GM10248 (cell line): ENCODE data around the gene IQCC.
A peak's percentile ranks its signal among the peaks of the same experiment; 100 is the strongest.

Experiments
- CTCF ChIA-PET: fragments of 300-600 bp; sonication (Branson Sonifier 250); formaldehyde crosslinking; extraction: SDS; loops from one replicate; lab custom pipeline; 2021; ENCODE audit warnings: antibody characterized with exemption; lab: Yijun Ruan, JAX
- POLR2A ChIA-PET: fragments of 350-650 bp; sonication (Branson Sonifier 250); formaldehyde crosslinking; extraction: SDS; loops from one replicate; lab custom pipeline; 2020; ENCODE audit warnings: antibody characterized with exemption; lab: Yijun Ruan, JAX
- DNase-seq: peaks from one replicate; pipeline ENCODE4 v3.0.0; 2012; ENCODE audit errors: extremely low spot score
- CTCF ChIP-seq: IDR thresholded peaks from 2 replicates; pipeline ENCODE4 v1.5.1; 2012; ENCODE audit warnings: mild to moderate bottlenecking, low read depth; ENCODE audit errors: extremely low read depth, missing control alignments, control extremely low read depth

Gene IQCC

GRCh38 chr1:32178380-32179192 is 26.9 kb upstream of the IQCC start:
- POLR2A ChIA-PET, result interaction anchor here (0.6 to 2.5 kb wide), 7 partner anchors 10 to 157 kb away, joined by 3 to 13 read pairs (median 4); partner anchors contain the start of genes CCDC28B, KPNA6 and MARCKSL1
- TF ChIP-seq CTCF, result no peak
- CTCF ChIA-PET, result interaction anchor here (0.9 to 3.4 kb wide), 4 partner anchors 23 to 70 kb away, joined by 3 to 11 read pairs (median 4); partner anchors contain the start of gene CCDC28B
- DNase-seq, result no peak

GRCh38 chr1:32179193-32179442 is 26.4 kb upstream of the IQCC start:
- CTCF ChIA-PET, result interaction anchor here (0.8 to 3.4 kb wide), 5 partner anchors 22 to 137 kb away, joined by 3 to 11 read pairs (median 3); partner anchors contain the start of gene CCDC28B
- POLR2A ChIA-PET, result interaction anchor here (0.6 to 2.5 kb wide), 7 partner anchors 10 to 157 kb away, joined by 3 to 13 read pairs (median 4); partner anchors contain the start of genes CCDC28B, KPNA6 and MARCKSL1
- TF ChIP-seq CTCF, result no peak

GRCh38 chr1:32179443-32180185 is 25.9 kb upstream of the IQCC start, which contains the start of gene TXLNA:
TXLNA (plus strand) TSS chr1:32179675; CDS start chr1:32180346, 671 bp downstream.
- peak; percentile 11 for TF ChIP-seq CTCF
- POLR2A ChIA-PET, result interaction anchor here (0.6 to 2.5 kb wide), 7 partner anchors 11 to 156 kb away, joined by 3 to 13 read pairs (median 4); partner anchors contain the start of genes CCDC28B, KPNA6 and MARCKSL1
- DNase-seq, result peak; percentile 98
- CTCF ChIA-PET, result interaction anchor here (0.8 to 3.4 kb wide), 7 partner anchors 22 to 137 kb away, joined by 3 to 11 read pairs (median 3); partner anchors contain the start of genes CCDC28B and LCK

More at GRCh38 chr1:32179193-32179442, 26.4 kb upstream of the IQCC start:
- DNase-seq, result no peak

- TF ChIP-seq CTCF, result no peak
- DNase-seq, result peak; percentile 53
- ChIA-PET CTCF (interaction anchor here (0.9 to 3.4 kb wide), 5 partner anchors 12 to 71 kb away, joined by 3 to 11 read pairs (median 5); partner anchors contain the start of gene LCK), POLR2A (interaction anchor here (0.6 to 2.5 kb wide), 4 partner anchors 9 to 156 kb away, joined by 3 to 13 read pairs (median 5); partner anchors contain the start of genes CCDC28B, KPNA6 and MARCKSL1)
Measured at GRCh38 chr1:32180186-32181060, 25.0 kb upstream of the IQCC start.

- no peak for TF ChIP-seq CTCF
- no peak for DNase-seq
- CTCF ChIA-PET, result interaction anchor here (1.0 to 3.4 kb wide), 4 partner anchors 11 to 67 kb away, joined by 4 to 11 read pairs (median 6); no protein-coding TSS in a partner anchor
- POLR2A ChIA-PET, result interaction anchor here (0.6 to 2.5 kb wide), 4 partner anchors 9 to 155 kb away, joined by 3 to 13 read pairs (median 4); partner anchors contain the start of genes CCDC28B, KPNA6 and MARCKSL1
Measured at GRCh38 chr1:32181065-32181464, 24.4 kb upstream of the IQCC start.
